ENCODE results near the gene SLC25A21.
"Not testable (repeated sequence)": the region's sequence is repeated elsewhere in the genome, so short reads cannot be mapped to it uniquely, and the experiment has no call there.

SLC25A21 gene

GRCh38 chr14:36941783-36942521 lies 230.5 kb downstream of the SLC25A21 start:
- peak; percentile 50 for DNase-seq (ENCODE audit: low spot score)

- no peak for DNase-seq (ENCODE audit: low spot score)
Observed at GRCh38 chr14:36940476-36940875, 231.9 kb downstream of the SLC25A21 start.

- no peak for DNase-seq (ENCODE audit: low spot score)
Observed at GRCh38 chr14:36939265-36939664, 233.1 kb downstream of the SLC25A21 start.

GRCh38 chr14:36938678-36939077 lies 233.7 kb downstream of the SLC25A21 start:
- DNase-seq (ENCODE audit: low spot score) = no peak

GRCh38 chr14:36935976-36936678 lies 236.3 kb downstream of the SLC25A21 start:
- no peak for DNase-seq (ENCODE audit: low spot score)

- DNase-seq (ENCODE audit: low spot score) = no peak
Observed at GRCh38 chr14:36934304-36934703, 238.1 kb downstream of the SLC25A21 start.

GRCh38 chr14:36931791-36932190 lies 240.6 kb downstream of the SLC25A21 start:
- no peak for DNase-seq (ENCODE audit: low spot score)

- no peak for DNase-seq (ENCODE audit: low spot score)
Observed at GRCh38 chr14:36928432-36928831, 244.0 kb downstream of the SLC25A21 start.

GRCh38 chr14:36925094-36925493 lies 247.3 kb downstream of the SLC25A21 start:
- DNase-seq (ENCODE audit: low spot score) = no peak

GRCh38 chr14:36916668-36917067 lies 255.7 kb downstream of the SLC25A21 start:
- no peak for DNase-seq (ENCODE audit: low spot score)

GRCh38 chr14:36915081-36915480 lies 257.3 kb downstream of the SLC25A21 start:
- no peak for DNase-seq (ENCODE audit: low spot score)

GRCh38 chr14:36910578-36910977 lies 261.8 kb downstream of the SLC25A21 start:
- DNase-seq (ENCODE audit: low spot score) = no peak

- DNase-seq (ENCODE audit: low spot score) = no peak
Observed at GRCh38 chr14:36905272-36905888, 267.0 kb downstream of the SLC25A21 start.

- DNase-seq (ENCODE audit: low spot score) = no peak
Observed at GRCh38 chr14:36901861-36902260, 270.5 kb downstream of the SLC25A21 start.

- DNase-seq (ENCODE audit: low spot score) = no peak
Observed at GRCh38 chr14:36900846-36901245, 271.6 kb downstream of the SLC25A21 start.

- not testable (repeated sequence) for DNase-seq (ENCODE audit: low spot score)
Observed at GRCh38 chr14:36896300-36896699, 276.1 kb downstream of the SLC25A21 start.

- no peak for DNase-seq (ENCODE audit: low spot score)
Observed at GRCh38 chr14:36884049-36884448, 288.4 kb downstream of the SLC25A21 start.

- DNase-seq (ENCODE audit: low spot score) = no peak
Observed at GRCh38 chr14:36880276-36880675, 292.1 kb downstream of the SLC25A21 start.

GRCh38 chr14:36879558-36879957 lies 292.8 kb downstream of the SLC25A21 start:
- DNase-seq (ENCODE audit: low spot score) = no peak

- DNase-seq (ENCODE audit: low spot score) = no peak
Observed at GRCh38 chr14:36874396-36875138, 297.8 kb downstream of the SLC25A21 start.

- DNase-seq (ENCODE audit: low spot score) = no peak
Observed at GRCh38 chr14:36870776-36871175, 301.6 kb downstream of the SLC25A21 start.

- no peak for DNase-seq (ENCODE audit: low spot score)
Observed at GRCh38 chr14:36869125-36869524, 303.3 kb downstream of the SLC25A21 start.

All from cerebellar cortex (tissue), 1 donor.